ENCODE measurements around the gene ADAD2.

- no peak for TF ChIP-seq CTCF (conservative IDR thresholded peaks at IDR 0.05 in 1 of 2, IDR thresholded peaks at IDR 0.05 in 1 of 2; ENCODE audit: extremely low read depth in 1 of 2, insufficient read depth in 1 of 2, low read depth in 1 of 2, low read length in 2 of 2)
- no peak for TF ChIP-seq EZH2 (IDR thresholded peaks at IDR 0.05; ENCODE audit: borderline replicate concordance, low read length)
Measured at GRCh38 chr16:84225571-84225970, 34.6 kb downstream of the ADAD2 start.
